ENCODE data around the gene CMSS1. TPM values are rescaled to one million over a fixed set of nuclear protein-coding genes. Genes with fewer than 3 reads are reported as not detected.

CMSS1 gene
- total RNA-seq, 1 donor from 2014 or later: 41.1 TPM

- H3K9me3 Mint-ChIP-seq: no peaks in the 10 kb centered on the region
- H3K36me3 Mint-ChIP-seq (ENCODE audit: low read depth): no peaks in the 10 kb centered on the region
- intact Hi-C loops (cut with micrococcal nuclease): no loop called here
- TF ChIP-seq CTCF (IDR thresholded peaks at IDR 0.05): no peak
- peaks cover 9% of the 10 kb centered on the region for H3K4me1 Mint-ChIP-seq
- no peaks in the 10 kb centered on the region for H3K27me3 Mint-ChIP-seq
- H3K4me3 Mint-ChIP-seq: no peak overlapping the region
- POLR2A ChIA-PET: no interaction called here
- no peak for ATAC-seq (ENCODE audit: low read depth)
- DNase-seq: no peak
- CTCF ChIA-PET: no interaction called here
- no peak overlapping the region for H3K27ac Mint-ChIP-seq
Measured at GRCh38 chr3:100207886-100208285, 390.2 kb downstream of the CMSS1 start.

GRCh38 chr3:100209169-100209568 lies 391.5 kb downstream of the CMSS1 start:
- Mint-ChIP-seq H3K27ac (no peak overlapping the region), H3K36me3 (ENCODE audit: low read depth) (no peaks in the 10 kb centered on the region), H3K27me3 (no peaks in the 10 kb centered on the region), H3K4me1 (peaks cover 9% of the 10 kb centered on the region), H3K4me3 (no peak overlapping the region), H3K9me3 (no peaks in the 10 kb centered on the region)
- no peak for TF ChIP-seq CTCF (IDR thresholded peaks at IDR 0.05)
- CTCF ChIA-PET: no interaction called here
- POLR2A ChIA-PET: no interaction called here
- DNase-seq: no peak
- intact Hi-C loops (cut with micrococcal nuclease): no loop called here
- ATAC-seq (ENCODE audit: low read depth): no peak

- no peaks in the 10 kb centered on the region for H3K36me3 Mint-ChIP-seq (ENCODE audit: low read depth)
- H3K4me1 Mint-ChIP-seq: peaks cover 9% of the 10 kb centered on the region
- peak overlapping the region; percentile 3 for H3K4me3 Mint-ChIP-seq
- ChIA-PET POLR2A (no interaction called here), CTCF (no interaction called here)
- no peak overlapping the region for H3K27ac Mint-ChIP-seq
- intact Hi-C loops (cut with micrococcal nuclease): no loop called here
- TF ChIP-seq CTCF (IDR thresholded peaks at IDR 0.05): no peak
- no peak for DNase-seq
- no peak for ATAC-seq (ENCODE audit: low read depth)
- H3K27me3 Mint-ChIP-seq: no peaks in the 10 kb centered on the region
- H3K9me3 Mint-ChIP-seq: no peaks in the 10 kb centered on the region
Measured at GRCh38 chr3:100209948-100210771, 392.5 kb downstream of the CMSS1 start.

- TF ChIP-seq CTCF (IDR thresholded peaks at IDR 0.05): no peak
- H3K9me3 Mint-ChIP-seq: no peaks in the 10 kb centered on the region
- peaks cover 3% of the 10 kb centered on the region for H3K27me3 Mint-ChIP-seq
- H3K27ac Mint-ChIP-seq: no peak overlapping the region
- no peak overlapping the region for H3K4me3 Mint-ChIP-seq
- intact Hi-C loops (cut with micrococcal nuclease): no loop called here
- H3K36me3 Mint-ChIP-seq (ENCODE audit: low read depth): no peaks in the 10 kb centered on the region
- POLR2A ChIA-PET: no interaction called here
- ATAC-seq (ENCODE audit: low read depth): no peak
- CTCF ChIA-PET: no interaction called here
- H3K4me1 Mint-ChIP-seq: peaks cover 9% of the 10 kb centered on the region
- no peak for DNase-seq
Measured at GRCh38 chr3:100210772-100211135, 393.1 kb downstream of the CMSS1 start.

GRCh38 chr3:100213891-100214573 lies 396.4 kb downstream of the CMSS1 start:
- CTCF ChIA-PET: no interaction called here
- ATAC-seq (ENCODE audit: low read depth): no peak
- peaks cover 9% of the 10 kb centered on the region for H3K27me3 Mint-ChIP-seq
- no peaks in the 10 kb centered on the region for H3K9me3 Mint-ChIP-seq
- DNase-seq: no peak
- H3K36me3 Mint-ChIP-seq (ENCODE audit: low read depth): no peaks in the 10 kb centered on the region
- H3K4me3 Mint-ChIP-seq: no peak overlapping the region
- no peak overlapping the region for H3K27ac Mint-ChIP-seq
- intact Hi-C loops (cut with micrococcal nuclease): no loop called here
- peaks cover 9% of the 10 kb centered on the region for H3K4me1 Mint-ChIP-seq
- POLR2A ChIA-PET: no interaction called here
- no peak for TF ChIP-seq CTCF (IDR thresholded peaks at IDR 0.05)

All from activated B cell treated with CpG ODN at 0.5 μM for 24 hours (primary cell).